T47D (cell line): Measurements from ENCODE around the gene C12orf54.

Experiments
- DNase-seq, 2 experiments: peaks; one replicate each; pipeline versions ENCODE4 v3.0.0 to v3.0.0-alpha.2; 2011 to 2012; ENCODE audit warnings: low read depth in 1 of 2, low spot score in 1 of 2
- JUND ChIP-seq: IDR thresholded peaks from 2 replicates; pipeline ENCODE4 v1.6.1; 2012; ENCODE audit warnings: low read depth
- in situ Hi-C: cut with HindIII; loops from 2 replicates; pipeline ENCODE4 v1.10.0; 2016; ENCODE audit warnings: low sequenced_read_pairs, low pct_unique_long_range_greater_than_20kb

Gene C12orf54

DNA sequence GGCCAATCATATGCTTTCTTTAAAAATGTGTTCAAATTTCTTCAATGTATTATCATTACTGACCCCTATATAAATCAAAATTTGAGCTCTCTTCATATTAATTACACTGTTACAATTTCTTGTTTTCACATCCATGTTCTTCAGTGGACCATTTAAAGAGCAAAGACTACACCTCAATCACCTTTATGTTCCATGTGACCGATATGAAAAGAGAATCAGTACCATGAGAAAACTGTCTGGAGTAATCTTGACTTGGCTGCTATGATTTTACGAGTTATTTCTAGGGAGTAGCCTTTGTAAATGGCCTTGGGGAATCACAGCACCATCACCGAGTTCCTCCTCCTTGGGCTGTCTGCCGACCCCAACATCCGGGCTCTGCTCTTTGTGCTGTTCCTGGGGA, 43.0 kb downstream of the C12orf54 start, which contains the start of gene OR8S1:
Gene OR8S1 (plus strand): TSS at position 301 of the 400 bp plus-strand sequence. CDS start 0 bp downstream, at position 301.
- in situ Hi-C loops: no loop called here
- TF ChIP-seq JUND: no peak
- DNase-seq: no peak

DNA sequence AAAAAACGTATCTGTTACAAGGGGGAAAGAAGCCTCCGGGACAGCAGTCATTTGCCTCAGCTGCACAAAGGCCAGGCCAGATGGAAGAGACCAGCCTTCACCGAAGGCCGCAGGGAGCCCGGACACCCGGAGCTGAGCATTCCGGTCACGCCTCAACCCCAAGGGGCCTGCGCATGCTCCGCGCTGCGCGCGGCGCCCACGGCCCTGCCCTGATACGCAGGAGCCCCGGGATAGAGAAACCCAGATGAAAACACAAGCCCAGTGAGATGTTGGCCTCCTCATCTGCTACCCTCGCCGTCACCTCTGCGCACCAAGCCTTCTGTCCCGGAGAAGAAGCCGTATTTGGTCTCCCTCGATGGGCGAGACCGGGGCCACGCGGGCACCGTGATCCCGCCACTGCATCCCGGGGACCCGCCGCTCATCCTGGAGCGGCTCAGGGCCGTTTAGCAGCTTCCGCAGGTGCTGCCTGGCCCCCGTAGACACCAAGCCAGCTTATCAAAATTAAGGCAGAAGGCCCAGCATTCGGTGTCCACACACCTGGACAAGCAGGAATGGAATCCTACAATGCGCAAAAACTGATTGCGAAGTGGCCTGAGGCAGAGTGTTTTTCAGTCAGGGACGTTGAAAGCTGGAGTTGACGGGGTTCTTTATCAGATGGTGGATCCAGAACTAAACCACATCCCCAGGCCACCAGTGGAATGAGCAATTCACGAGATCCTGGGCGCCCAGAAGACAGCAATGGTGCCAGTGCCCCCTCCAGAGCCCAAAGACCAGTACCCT, 45.8 kb downstream of the C12orf54 start:
- no peak for DNase-seq
- in situ Hi-C loops: no loop called here

DNA sequence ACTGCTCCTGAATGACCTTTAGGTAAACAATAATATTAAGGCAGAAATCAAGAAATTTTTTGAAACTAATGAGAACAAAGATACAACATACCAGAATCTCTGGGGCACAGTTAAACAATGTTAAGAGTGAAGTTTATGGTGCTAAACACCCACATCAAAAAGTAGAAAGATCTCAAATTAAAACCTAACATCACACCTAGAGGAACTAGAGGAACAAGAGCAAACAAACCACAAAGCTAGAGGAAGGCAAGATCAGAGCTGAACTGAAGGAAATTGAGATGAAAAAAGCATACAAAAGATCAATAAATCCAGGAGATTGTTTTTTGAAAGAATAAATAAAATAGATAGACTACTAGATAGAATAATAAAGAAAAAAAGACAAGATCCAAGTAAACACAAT, 50.3 kb downstream of the C12orf54 start:
- in situ Hi-C loops: no loop called here

More for the DNA sequence above, 45.8 kb downstream of the C12orf54 start:
- TF ChIP-seq JUND: no peak

DNA sequence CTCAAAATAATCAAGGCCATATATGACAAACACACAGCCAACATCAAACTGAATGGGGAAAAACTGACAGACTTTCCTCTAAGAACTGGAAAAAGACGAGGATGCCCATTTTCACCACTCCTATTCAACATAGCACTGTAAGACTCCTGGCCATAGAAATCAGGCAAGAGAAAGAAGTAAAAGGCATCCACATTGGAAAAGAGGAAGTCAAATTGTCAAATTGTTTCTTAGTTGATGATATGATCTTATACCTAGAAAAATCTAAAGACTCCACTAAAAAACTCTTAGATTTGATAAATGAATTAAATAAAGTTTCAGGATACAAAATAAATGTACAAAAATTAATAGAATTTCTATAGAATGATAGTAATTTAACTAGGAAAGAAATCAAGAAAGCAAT, 54.3 kb downstream of the C12orf54 start:
- TF ChIP-seq JUND: no peak
- DNase-seq: no peak
- in situ Hi-C loops: no loop called here

More for the DNA sequence above, 50.3 kb downstream of the C12orf54 start:
- no peak for DNase-seq
- TF ChIP-seq JUND: no peak

DNA sequence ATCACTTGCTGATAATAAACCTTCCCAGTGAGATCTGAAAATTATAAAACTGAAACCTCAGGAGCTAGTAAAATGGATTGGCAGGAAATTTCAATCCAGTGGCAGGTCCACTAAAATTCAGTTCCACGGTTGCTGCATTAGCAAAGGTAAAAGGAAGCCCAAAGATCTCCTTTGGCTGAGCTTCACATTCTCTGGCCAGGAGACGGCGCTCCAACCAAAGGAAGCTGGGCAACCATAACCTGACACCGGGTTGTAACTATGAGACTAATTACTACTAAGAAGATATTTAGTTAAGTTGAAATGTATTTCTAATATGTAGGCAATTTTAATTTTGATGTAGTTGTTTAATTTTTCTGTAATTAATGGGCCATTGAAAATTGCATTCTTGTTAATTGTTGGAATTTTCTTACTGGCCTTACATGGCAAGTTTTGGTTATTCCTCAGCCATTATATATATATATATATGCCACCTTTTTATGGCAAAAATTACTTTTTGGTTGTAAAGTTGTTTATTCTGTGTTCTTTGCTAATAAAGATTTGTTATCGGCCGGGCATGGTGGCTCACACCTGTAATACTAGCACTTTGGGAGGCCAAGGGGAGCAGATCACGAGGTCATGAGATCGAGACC, 60.1 kb downstream of the C12orf54 start:
- TF ChIP-seq JUND: no peak
- in situ Hi-C loops: no loop called here
- peak in 1 of 2 experiments; percentile 78 for DNase-seq

DNA sequence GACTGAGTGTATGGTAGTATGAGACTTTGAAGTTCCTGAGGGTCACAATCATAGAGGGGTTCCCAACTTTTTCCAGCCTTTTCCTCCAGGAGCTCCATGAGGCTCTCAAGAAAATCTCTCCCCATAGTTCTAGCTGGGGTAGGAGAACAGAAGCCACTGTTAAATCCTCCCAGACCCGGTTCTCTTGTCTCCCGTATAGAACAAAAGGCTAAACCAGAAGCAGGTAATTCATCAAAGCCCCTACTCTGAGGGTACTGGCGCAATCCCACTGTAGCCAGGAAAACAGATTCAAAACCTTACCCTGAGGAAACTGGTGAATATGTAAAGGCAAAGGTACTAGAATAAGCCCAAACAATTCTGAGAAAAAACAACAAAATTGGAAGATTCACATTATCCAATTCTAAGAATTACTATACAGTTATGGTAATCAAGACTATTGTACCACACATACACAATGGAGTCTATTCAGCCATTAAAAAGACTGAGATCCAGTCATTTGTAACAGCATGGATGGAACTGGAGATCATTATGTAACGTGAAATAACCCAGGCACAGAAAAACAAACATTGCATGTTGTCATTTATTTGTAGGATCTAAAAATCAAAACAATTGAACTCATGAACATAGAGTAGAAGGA, 63.7 kb downstream of the C12orf54 start:
- DNase-seq: no peak
- no peak for TF ChIP-seq JUND
- in situ Hi-C loops: no loop called here
